Activated B cell treated with CpG ODN at 0.5 μM for 24 hours (primary cell): Measurements from ENCODE around the gene PIGM. TPM values are rescaled to one million over a fixed set of nuclear protein-coding genes. Genes with fewer than 3 reads are reported as not detected.

Experiments
- ATAC-seq: fragments of 200-7000 bp; cut with Tn5 transposase; one replicate; pipeline ENCODE4 v1.10.0; 2021; ENCODE audit warnings: low read depth, mild to moderate bottlenecking, moderate library complexity
- CTCF ChIA-PET: fragments of 350-600 bp; sonication (Branson Sonifier 250); formaldehyde crosslinking; loops from one replicate; lab custom pipeline; 2021; ENCODE audit warnings: antibody characterized with exemption; lab: Charles Lee
- POLR2A ChIA-PET: fragments of 350-600 bp; sonication (Branson Sonifier 250); formaldehyde crosslinking; loops from one replicate; lab custom pipeline; 2021; ENCODE audit warnings: antibody characterized with exemption; lab: Charles Lee
- DNase-seq: peaks from one replicate; pipeline ENCODE4 v3.0.0; 2022
- H3K27ac Mint-ChIP-seq: one replicate; pipeline ENCODE4 v1.8.0; 2020; ENCODE audit warnings: mixed read lengths
- H3K27me3 Mint-ChIP-seq: one replicate; pipeline ENCODE4 v1.8.0; 2021; ENCODE audit warnings: mixed read lengths
- H3K36me3 Mint-ChIP-seq: one replicate; pipeline ENCODE4 v1.8.0; 2021; ENCODE audit warnings: low read depth, mixed read lengths
- H3K4me1 Mint-ChIP-seq: one replicate; pipeline ENCODE4 v1.8.0; 2021; ENCODE audit warnings: mixed read lengths
- H3K4me3 Mint-ChIP-seq: one replicate; pipeline ENCODE4 v1.8.0; 2020; ENCODE audit warnings: mild to moderate bottlenecking, mixed read lengths
- H3K9me3 Mint-ChIP-seq: one replicate; pipeline ENCODE4 v1.8.0; 2020; ENCODE audit warnings: mixed read lengths
- intact Hi-C: fragments of 100-400 bp; cut with micrococcal nuclease; formaldehyde crosslinking; loops from one replicate; pipeline ENCODE4 v1.15.1; 2024
- total RNA-seq: library from RNA; stranded (reverse); gene quantifications from 2 replicates; pipeline ENCODE4 v1.2.3, GENCODE V29; 2022
- TF ChIP-seq, protein P1 (sequence below): fragments of 200-600 bp; IDR thresholded peaks from one replicate; pipeline ENCODE4 v1.8.0; 2022; ENCODE audit warnings: antibody characterized with exemption, mild to moderate bottlenecking

Gene PIGM
- total RNA-seq, 1 donor from 2014 or later: 5.3 TPM

DNA sequence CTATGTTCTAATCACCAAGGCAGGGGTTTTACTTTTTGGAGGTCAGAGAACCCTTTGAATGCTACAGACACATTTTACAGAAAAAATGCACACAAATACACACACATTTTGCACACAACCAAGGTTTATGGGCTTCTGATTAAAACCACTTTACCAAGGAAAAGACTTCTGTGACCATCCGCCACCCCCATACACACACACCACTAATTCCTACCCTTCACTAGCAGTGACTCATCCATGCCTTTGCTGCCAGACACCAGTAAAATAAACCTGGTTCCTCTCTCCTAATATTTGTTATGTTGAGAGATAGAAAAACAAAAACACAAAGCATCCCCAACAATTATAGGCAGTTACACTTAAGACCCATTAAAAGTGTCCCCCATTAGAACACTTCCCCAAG lies 12.9 kb downstream of the PIGM start:
- POLR2A ChIA-PET: no interaction called here
- CTCF ChIA-PET: interaction anchor here (2.9 kb wide), 1 partner anchor 12 kb away, joined by 16 read pairs; no protein-coding TSS in a partner anchor
- Mint-ChIP-seq H3K36me3 (no peaks in the 10 kb centered on the region), H3K4me3 (no peak overlapping the region), H3K27me3 (peaks cover 8% of the 10 kb centered on the region), H3K4me1 (no peaks in the 10 kb centered on the region), H3K27ac (no peak overlapping the region), H3K9me3 (no peaks in the 10 kb centered on the region)
- DNase-seq (no peak), ATAC-seq (no peak)
- TF ChIP-seq, protein P1, sequence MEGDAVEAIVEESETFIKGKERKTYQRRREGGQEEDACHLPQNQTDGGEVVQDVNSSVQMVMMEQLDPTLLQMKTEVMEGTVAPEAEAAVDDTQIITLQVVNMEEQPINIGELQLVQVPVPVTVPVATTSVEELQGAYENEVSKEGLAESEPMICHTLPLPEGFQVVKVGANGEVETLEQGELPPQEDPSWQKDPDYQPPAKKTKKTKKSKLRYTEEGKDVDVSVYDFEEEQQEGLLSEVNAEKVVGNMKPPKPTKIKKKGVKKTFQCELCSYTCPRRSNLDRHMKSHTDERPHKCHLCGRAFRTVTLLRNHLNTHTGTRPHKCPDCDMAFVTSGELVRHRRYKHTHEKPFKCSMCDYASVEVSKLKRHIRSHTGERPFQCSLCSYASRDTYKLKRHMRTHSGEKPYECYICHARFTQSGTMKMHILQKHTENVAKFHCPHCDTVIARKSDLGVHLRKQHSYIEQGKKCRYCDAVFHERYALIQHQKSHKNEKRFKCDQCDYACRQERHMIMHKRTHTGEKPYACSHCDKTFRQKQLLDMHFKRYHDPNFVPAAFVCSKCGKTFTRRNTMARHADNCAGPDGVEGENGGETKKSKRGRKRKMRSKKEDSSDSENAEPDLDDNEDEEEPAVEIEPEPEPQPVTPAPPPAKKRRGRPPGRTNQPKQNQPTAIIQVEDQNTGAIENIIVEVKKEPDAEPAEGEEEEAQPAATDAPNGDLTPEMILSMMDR: no peak
- intact Hi-C loops: no loop called here

DNA sequence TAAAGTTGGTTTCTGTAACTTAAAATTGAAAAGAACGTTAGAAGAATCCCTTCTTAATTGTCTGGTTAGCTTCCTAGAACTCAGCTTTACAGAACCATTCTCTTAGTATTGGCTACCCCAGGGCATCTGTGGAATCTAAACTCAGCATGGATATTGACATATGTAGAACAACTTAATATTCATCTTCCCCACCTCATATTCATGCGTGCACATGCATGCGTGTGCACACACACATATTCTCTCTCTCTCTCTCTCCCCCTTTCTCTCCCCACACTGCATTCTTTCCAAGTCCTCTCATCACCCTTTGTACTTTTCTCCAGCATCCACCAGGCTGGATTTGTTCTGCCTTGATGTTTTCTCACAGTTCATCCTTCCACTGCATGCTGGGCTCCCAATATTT lies 13.4 kb downstream of the PIGM start:
- Mint-ChIP-seq H3K9me3 (no peaks in the 10 kb centered on the region), H3K4me3 (no peak overlapping the region), H3K27ac (no peak overlapping the region), H3K36me3 (no peaks in the 10 kb centered on the region), H3K4me1 (no peaks in the 10 kb centered on the region), H3K27me3 (peaks cover 13% of the 10 kb centered on the region)
- TF ChIP-seq, protein P1: no peak
- ChIA-PET CTCF (interaction anchor here (2.9 kb wide), 1 partner anchor 12 kb away, joined by 16 read pairs; no protein-coding TSS in a partner anchor), POLR2A (no interaction called here)
- no peak for DNase-seq
- no peak for ATAC-seq
- intact Hi-C loops: no loop called here

DNA sequence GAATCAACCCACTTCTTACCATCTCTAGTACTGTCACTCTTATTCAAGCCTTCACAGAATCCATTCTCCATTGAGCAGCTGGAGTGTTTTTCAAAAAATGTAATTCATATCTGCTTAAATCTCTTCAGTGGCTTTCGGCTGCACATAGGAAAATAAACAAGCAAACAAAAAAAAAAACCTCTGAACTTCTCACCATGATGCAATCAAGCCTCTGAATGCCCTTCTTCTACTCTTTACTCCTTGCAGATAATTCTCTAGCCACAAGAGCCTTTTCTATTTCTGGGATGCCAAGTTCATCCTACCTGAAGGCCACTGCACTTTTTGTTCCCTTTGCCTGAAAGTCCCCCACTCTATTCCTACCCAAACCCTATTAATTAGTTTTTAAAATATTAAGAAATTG lies 14.2 kb downstream of the PIGM start:
- intact Hi-C loops: no loop called here
- H3K4me3 Mint-ChIP-seq: no peak overlapping the region
- no peak overlapping the region for H3K27ac Mint-ChIP-seq
- no peak for ATAC-seq
- CTCF ChIA-PET: no interaction called here
- no peaks in the 10 kb centered on the region for H3K9me3 Mint-ChIP-seq
- POLR2A ChIA-PET: no interaction called here
- TF ChIP-seq, protein P1: no peak
- no peak for DNase-seq
- no peaks in the 10 kb centered on the region for H3K36me3 Mint-ChIP-seq
- peaks cover 14% of the 10 kb centered on the region for H3K27me3 Mint-ChIP-seq
- no peaks in the 10 kb centered on the region for H3K4me1 Mint-ChIP-seq

DNA sequence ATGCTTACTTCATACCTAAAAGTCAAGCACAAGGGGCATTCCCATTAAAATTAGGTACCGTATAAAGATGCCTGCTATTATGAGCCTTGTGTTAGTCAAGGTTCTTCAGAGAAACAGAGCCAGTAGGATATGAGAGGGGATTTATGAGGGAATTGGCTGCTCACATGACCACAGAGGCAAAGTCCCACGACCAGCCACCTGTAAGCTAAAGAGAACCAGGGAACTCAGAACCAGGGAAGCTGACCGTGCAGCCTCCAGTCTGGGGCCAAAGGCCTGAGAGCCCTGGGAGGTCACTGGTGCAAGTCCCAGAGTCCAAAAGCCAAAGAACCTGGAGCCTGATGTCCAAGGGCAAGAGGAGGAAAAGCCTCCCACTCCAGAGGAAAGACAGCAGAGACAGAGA lies 20.0 kb downstream of the PIGM start:
- H3K27me3 Mint-ChIP-seq: peaks cover 16% of the 10 kb centered on the region
- CTCF ChIA-PET: no interaction called here
- DNase-seq (no peak), ATAC-seq (no peak)
- H3K4me1 Mint-ChIP-seq: no peaks in the 10 kb centered on the region
- H3K4me3 Mint-ChIP-seq: no peak overlapping the region
- no peaks in the 10 kb centered on the region for H3K9me3 Mint-ChIP-seq
- H3K27ac Mint-ChIP-seq: no peak overlapping the region
- H3K36me3 Mint-ChIP-seq: no peaks in the 10 kb centered on the region
- TF ChIP-seq, protein P1: no peak
- POLR2A ChIA-PET: no interaction called here
- intact Hi-C loops: no loop called here

DNA sequence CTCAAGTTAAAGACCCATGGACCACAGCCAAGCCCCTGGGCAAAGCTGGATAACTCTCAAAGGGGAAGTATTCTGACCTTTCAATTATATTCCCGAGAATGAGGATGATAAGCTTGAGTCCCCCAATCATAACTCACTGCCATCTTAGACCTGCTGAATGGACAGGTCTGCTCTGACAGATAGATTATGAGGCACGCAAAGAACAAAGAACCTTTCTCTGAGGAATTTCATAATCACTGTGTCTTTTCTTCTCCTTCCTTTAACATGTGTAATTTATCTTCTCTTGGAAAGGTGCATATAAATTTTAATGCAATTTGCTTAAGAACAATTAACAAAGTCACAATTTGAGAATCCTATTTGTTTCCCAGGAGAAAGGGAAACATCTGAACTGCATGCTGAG lies 22.0 kb downstream of the PIGM start:
- ATAC-seq (no peak), DNase-seq (no peak)
- H3K9me3 Mint-ChIP-seq: no peaks in the 10 kb centered on the region
- H3K27me3 Mint-ChIP-seq: peaks cover 18% of the 10 kb centered on the region
- no peak overlapping the region for H3K27ac Mint-ChIP-seq
- H3K36me3 Mint-ChIP-seq: no peaks in the 10 kb centered on the region
- TF ChIP-seq, protein P1: no peak
- no peaks in the 10 kb centered on the region for H3K4me1 Mint-ChIP-seq
- intact Hi-C loops: loop anchor here (5.0 kb wide), 1 partner anchor 88 kb away; no protein-coding TSS in a partner anchor
- H3K4me3 Mint-ChIP-seq: no peak overlapping the region
- ChIA-PET POLR2A (no interaction called here), CTCF (interaction anchor here (1.0 to 5.1 kb wide), 2 partner anchors 74 to 210 kb away, joined by 3 to 75 read pairs; partner anchors contain the start of gene FCRL6)
